SK-N-SH (cell line): Measurements from ENCODE around the gene CSNK2A1. TPM values are rescaled to one million over a fixed set of nuclear protein-coding genes. Genes with fewer than 3 reads are reported as not detected.

Source experiments
- CTCF ChIA-PET: fragments of 300-600, 350-600 bp; formaldehyde crosslinking; extraction: SDS; loops from one replicate; lab custom pipeline; 2021; lab: Yijun Ruan, JAX
- POLR2A ChIA-PET: fragments of 350-600 bp; sonication (Branson Sonifier 250); formaldehyde crosslinking; extraction: SDS; loops from one replicate; lab custom pipeline; 2020; ENCODE audit warnings: antibody characterized with exemption, inconsistent platforms; lab: Yijun Ruan, JAX
- DNase-seq: peaks from one replicate; pipeline ENCODE4 v3.0.0; 2012
- H2AFZ ChIP-seq: fragments of 200-600 bp; sonication (generic); 2 replicates; pipeline ENCODE4 v1.8.1; 2016; ENCODE audit warnings: antibody characterized with exemption, mild to moderate bottlenecking, low read depth
- H3F3A ChIP-seq: fragments of 200-600 bp; sonication (generic); replicated peaks from 2 replicates; pipeline ENCODE3; 2016; ENCODE audit warnings: antibody characterized with exemption, mild to moderate bottlenecking; ENCODE audit not compliant: insufficient read depth
- H3K27ac ChIP-seq, 2 experiments: fragments of 200-500 bp in 1 of 2; fragments of 200-600 bp in 1 of 2; sonication (Bioruptor generic) in 1 of 2; sonication (generic), shearing (Covaris generic) in 1 of 2; 2 replicates each; pipeline versions ENCODE4 v1.5.1 to v1.6.1; 2014 to 2016; ENCODE audit warnings: low read depth in 2 of 2, inconsistent platforms in 1 of 2, low read length in 1 of 2, mild to moderate bottlenecking in 1 of 2, mixed read lengths in 1 of 2
- H3K27me3 ChIP-seq: fragments of 200-600 bp; sonication (generic), shearing (Covaris generic); 2 replicates; pipeline ENCODE4 v1.6.1; 2016; ENCODE audit warnings: mixed run types; ENCODE audit not compliant: insufficient read depth
- H3K36me3 ChIP-seq, 2 experiments: fragments of 200-500 bp in 1 of 2; fragments of 200-600 bp in 1 of 2; sonication (Bioruptor generic) in 1 of 2; sonication (generic) in 1 of 2; replicated peaks in 1 of 2; 2 replicates each; pipeline versions ENCODE3 to v1.5.1; 2014 to 2016; ENCODE audit warnings: low read length in 1 of 2, mild to moderate bottlenecking in 1 of 2; ENCODE audit not compliant: insufficient read depth in 2 of 2, control insufficient read depth in 1 of 2
- H3K4me1 ChIP-seq, 2 experiments: fragments of 200-500 bp in 1 of 2; fragments of 200-600 bp in 1 of 2; sonication (Bioruptor generic) in 1 of 2; sonication (generic), shearing (Covaris generic) in 1 of 2; 2 replicates each; pipeline versions ENCODE4 v1.5.1 to v1.6.1; 2014 to 2016; ENCODE audit warnings: low read depth in 1 of 2, low read length in 1 of 2, mixed run types in 1 of 2; ENCODE audit not compliant: insufficient read depth in 2 of 2, control insufficient read depth in 1 of 2
- H3K4me2 ChIP-seq: fragments of 200-600 bp; sonication (generic), shearing (Covaris generic); 2 replicates; pipeline ENCODE4 v1.6.1; 2017; ENCODE audit warnings: mixed run types
- H3K4me3 ChIP-seq, 2 experiments: fragments of 200-500 bp in 1 of 2; fragments of 200-600 bp in 1 of 2; sonication (Bioruptor generic) in 1 of 2; sonication (generic), shearing (Covaris generic) in 1 of 2; 2 replicates each; pipeline versions ENCODE4 v1.5.1 to v1.8.1; 2014 to 2016; ENCODE audit warnings: low read depth in 2 of 2, inconsistent platforms in 1 of 2, low read length in 1 of 2, mild to moderate bottlenecking in 1 of 2, mixed read lengths in 1 of 2, moderate library complexity in 1 of 2
- H3K79me2 ChIP-seq: fragments of 200-600 bp; sonication (generic); 2 replicates; pipeline ENCODE4 v1.8.1; 2017; ENCODE audit warnings: mild to moderate bottlenecking; ENCODE audit not compliant: insufficient read depth
- H3K9ac ChIP-seq: fragments of 200-600 bp; sonication (generic); 2 replicates; pipeline ENCODE4 v1.6.1; 2017; ENCODE audit warnings: mixed run types
- H3K9me2 ChIP-seq: fragments of 200-600 bp; sonication (generic); 2 replicates; pipeline ENCODE4 v1.6.1; 2017; ENCODE audit warnings: mixed run types
- H3K9me3 ChIP-seq: fragments of 200-600 bp; sonication (generic); 2 replicates; pipeline ENCODE4 v1.6.1; 2017; ENCODE audit warnings: mixed run types, mild to moderate bottlenecking, moderate library complexity
- H4K20me1 ChIP-seq: fragments of 200-600 bp; sonication (generic); 2 replicates; pipeline ENCODE4 v1.6.1; 2017; ENCODE audit warnings: mild to moderate bottlenecking, mixed run types; ENCODE audit not compliant: insufficient read depth
- RCOR1 ChIP-seq: fragments of 150-350 bp; IDR thresholded peaks from 2 replicates; pipeline ENCODE4 v1.6.1; 2017; ENCODE audit warnings: antibody characterized with exemption, low read length
- TCF12 ChIP-seq: IDR thresholded peaks from 2 replicates; pipeline ENCODE4 v1.4.0; 2012
- YY1 ChIP-seq: IDR thresholded peaks from 2 replicates; pipeline ENCODE4 v1.4.0; 2012; ENCODE audit warnings: low read depth, mild to moderate bottlenecking
- WGBS: methylation state at CpG from one replicate; pipeline ENCODE4 v1.1.6; 2017; ENCODE audit warnings: low lambda C conversion rate; 5-methylcytosine and 5-hydroxymethylcytosine counted together
- polyA plus RNA-seq, 3 experiments: library from polyadenylated mRNA; depleted of rRNA; stranded (reverse); fragments of >200 nt; gene quantifications; 2 replicates each; pipeline ENCODE4 v1.2.3, GENCODE V29; 2012
- TF ChIP-seq, protein P1 (sequence below): fragments of 150-350 bp; IDR thresholded peaks from 2 replicates; pipeline ENCODE4 v1.6.1; 2017; ENCODE audit warnings: antibody characterized with exemption, low read length, low read depth, borderline replicate concordance
- TF ChIP-seq, protein P2 (sequence below): IDR thresholded peaks from 2 replicates; pipeline ENCODE4 v1.4.0; 2012; ENCODE audit warnings: low read depth, borderline replicate concordance

CSNK2A1 gene
- polyA plus RNA-seq, 1 of the 3 experiments (the other 2 are of a cell fraction): 61.9 TPM

DNA sequence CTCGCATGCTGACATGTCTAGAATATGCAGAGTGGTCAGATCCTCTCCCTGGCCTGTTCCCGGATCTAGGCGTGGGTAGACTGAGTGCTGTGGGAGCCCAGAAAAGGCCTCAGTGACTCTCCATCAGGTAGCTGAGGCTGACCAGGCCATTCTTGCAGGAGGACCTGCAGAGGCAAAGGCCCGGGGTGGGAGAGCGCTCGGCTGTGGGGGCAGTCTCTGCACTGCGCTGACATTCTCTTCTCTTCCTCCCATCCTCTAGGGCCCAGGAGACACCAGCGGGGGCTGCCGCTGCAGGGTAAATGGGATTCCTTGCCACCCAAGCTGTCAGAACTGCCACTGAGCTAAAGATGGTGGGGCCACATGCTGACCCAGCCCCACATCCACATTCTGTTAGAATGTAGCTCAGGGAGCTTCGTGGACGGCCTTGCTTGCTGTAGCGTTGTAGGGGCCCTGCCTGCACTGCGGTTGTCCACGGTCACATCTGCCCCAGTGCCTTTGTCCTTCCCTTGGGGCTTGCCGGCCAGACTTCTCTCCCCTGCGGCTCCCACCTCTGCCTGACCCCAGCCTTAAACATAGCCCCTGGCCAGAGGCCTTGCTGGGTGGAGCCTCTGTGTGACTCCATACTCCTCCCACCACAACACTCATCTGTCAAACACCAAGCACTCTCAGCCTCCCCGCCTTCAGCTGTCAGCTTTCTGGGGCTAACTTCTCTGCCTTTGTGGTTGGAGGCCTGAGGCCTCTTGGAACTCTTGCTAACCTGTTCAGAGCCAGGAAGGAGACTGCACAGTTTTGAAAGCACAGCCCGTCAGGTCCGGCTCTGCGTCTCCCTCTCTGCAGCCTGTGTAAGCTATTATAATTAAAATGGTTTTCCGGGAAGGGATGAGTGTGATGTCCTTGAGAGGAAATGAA is 113.2 kb downstream of the CSNK2A1 start:
- ChIA-PET CTCF (interaction anchor here (1.0 to 6.8 kb wide), 16 partner anchors 7 to 319 kb away, joined by 3 to 94 read pairs (median 11); partner anchors contain the start of gene TRIB3), POLR2A (no interaction called here)
- H3K4me2 ChIP-seq: no peak overlapping the region
- TF ChIP-seq, protein P1, sequence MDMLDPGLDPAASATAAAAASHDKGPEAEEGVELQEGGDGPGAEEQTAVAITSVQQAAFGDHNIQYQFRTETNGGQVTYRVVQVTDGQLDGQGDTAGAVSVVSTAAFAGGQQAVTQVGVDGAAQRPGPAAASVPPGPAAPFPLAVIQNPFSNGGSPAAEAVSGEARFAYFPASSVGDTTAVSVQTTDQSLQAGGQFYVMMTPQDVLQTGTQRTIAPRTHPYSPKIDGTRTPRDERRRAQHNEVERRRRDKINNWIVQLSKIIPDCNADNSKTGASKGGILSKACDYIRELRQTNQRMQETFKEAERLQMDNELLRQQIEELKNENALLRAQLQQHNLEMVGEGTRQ: no peak
- TF ChIP-seq RCOR1 (no peak), YY1 (no peak)
- H3K4me3 ChIP-seq: no peak overlapping the region
- H3K9me2 ChIP-seq: no peaks in the 10 kb centered on the region
- no peaks in the 10 kb centered on the region for H3K9me3 ChIP-seq
- no peak overlapping the region for H3K9ac ChIP-seq
- H2AFZ ChIP-seq: no peak overlapping the region
- peaks cover 21 to 59% of the 10 kb centered on the region in 2 experiments for H3K36me3 ChIP-seq
- no peaks in the 10 kb centered on the region for H3K79me2 ChIP-seq
- H3K27me3 ChIP-seq: no peaks in the 10 kb centered on the region
- WGBS: 94% methylated on average over 17 of the region's 21 CpGs
- H4K20me1 ChIP-seq: peaks cover 3% of the 10 kb centered on the region; the same call in 1 of the 2 replicates
- peaks cover 0 to 5% of the 10 kb centered on the region in 2 experiments; a peak in 1 of 4 replicates for H3K4me1 ChIP-seq
- DNase-seq: no peak
- no peak overlapping the region; a peak in 1 of 4 replicates for H3K27ac ChIP-seq
- H3F3A ChIP-seq: peaks cover 12% of the 10 kb centered on the region

DNA sequence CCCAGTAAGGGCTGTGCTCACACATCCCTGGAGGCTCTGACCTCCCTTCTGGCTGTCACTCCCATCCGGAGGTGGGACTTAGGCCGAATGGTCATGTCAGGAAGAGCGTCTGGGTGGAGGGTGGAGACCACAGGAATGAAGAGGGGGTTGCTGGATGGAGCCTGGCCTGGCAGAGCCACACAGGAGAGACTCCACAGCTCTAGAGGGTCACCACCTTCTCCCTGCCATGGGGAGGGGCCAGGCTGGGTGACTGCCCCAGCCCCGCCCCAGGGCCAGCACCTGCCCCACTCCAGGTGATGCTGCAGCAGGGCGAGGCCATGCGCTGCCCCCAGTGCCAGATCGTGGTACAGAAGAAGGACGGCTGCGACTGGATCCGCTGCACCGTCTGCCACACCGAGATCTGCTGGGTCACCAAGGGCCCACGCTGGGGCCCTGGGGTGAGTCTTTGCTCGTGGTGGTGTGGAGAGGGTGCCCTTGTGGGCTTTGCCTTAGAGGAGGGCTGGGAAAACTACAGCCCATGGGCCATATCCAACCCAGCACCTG is 114.9 kb downstream of the CSNK2A1 start:
- CTCF ChIA-PET: interaction anchor here (0.6 to 6.8 kb wide), 4 partner anchors 66 to 311 kb away, joined by 3 to 94 read pairs (median 4); no protein-coding TSS in a partner anchor
- H3K27ac ChIP-seq: no peak overlapping the region
- peaks cover 0 to 5% of the 10 kb centered on the region in 2 experiments; a peak in 1 of 4 replicates for H3K4me1 ChIP-seq
- TF ChIP-seq TCF12: no peak
- TF ChIP-seq, protein P2, sequence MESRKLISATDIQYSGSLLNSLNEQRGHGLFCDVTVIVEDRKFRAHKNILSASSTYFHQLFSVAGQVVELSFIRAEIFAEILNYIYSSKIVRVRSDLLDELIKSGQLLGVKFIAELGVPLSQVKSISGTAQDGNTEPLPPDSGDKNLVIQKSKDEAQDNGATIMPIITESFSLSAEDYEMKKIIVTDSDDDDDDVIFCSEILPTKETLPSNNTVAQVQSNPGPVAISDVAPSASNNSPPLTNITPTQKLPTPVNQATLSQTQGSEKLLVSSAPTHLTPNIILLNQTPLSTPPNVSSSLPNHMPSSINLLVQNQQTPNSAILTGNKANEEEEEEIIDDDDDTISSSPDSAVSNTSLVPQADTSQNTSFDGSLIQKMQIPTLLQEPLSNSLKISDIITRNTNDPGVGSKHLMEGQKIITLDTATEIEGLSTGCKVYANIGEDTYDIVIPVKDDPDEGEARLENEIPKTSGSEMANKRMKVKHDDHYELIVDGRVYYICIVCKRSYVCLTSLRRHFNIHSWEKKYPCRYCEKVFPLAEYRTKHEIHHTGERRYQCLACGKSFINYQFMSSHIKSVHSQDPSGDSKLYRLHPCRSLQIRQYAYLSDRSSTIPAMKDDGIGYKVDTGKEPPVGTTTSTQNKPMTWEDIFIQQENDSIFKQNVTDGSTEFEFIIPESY: no peak
- peaks cover 12% of the 10 kb centered on the region for H3F3A ChIP-seq
- POLR2A ChIA-PET: no interaction called here
- no peak overlapping the region for H2AFZ ChIP-seq
- H3K27me3 ChIP-seq: no peaks in the 10 kb centered on the region
- H3K9ac ChIP-seq: no peak overlapping the region
- H3K4me2 ChIP-seq: no peak overlapping the region
- H4K20me1 ChIP-seq: peaks cover 3% of the 10 kb centered on the region; the same call in 1 of the 2 replicates
- peaks cover 28 to 60% of the 10 kb centered on the region in 2 experiments for H3K36me3 ChIP-seq
- WGBS: 100% methylated on average over 5 of the region's 14 CpGs
- no peak for DNase-seq
- no peaks in the 10 kb centered on the region for H3K79me2 ChIP-seq
- H3K9me2 ChIP-seq: no peaks in the 10 kb centered on the region
- no peak overlapping the region for H3K4me3 ChIP-seq
- no peaks in the 10 kb centered on the region for H3K9me3 ChIP-seq
